ENCODE results near the gene ARMC12. TPM values are rescaled to one million over a fixed set of nuclear protein-coding genes. Genes with fewer than 3 reads are reported as not detected.

The ARMC12 gene
- total and polyA plus RNA-seq, 2 of the 13 experiments (the other 11 are each of a cell fraction or from before 2014, with no cell fraction given) = 1.3 TPM; not detected in 1

- H3K36me3 ChIP-seq (replicated peaks in 1 of 2; ENCODE audit: control insufficient read depth in 1 of 2, insufficient read depth in 2 of 2, low read length in 2 of 2) = no peaks in the 10 kb centered on the region
- in situ Hi-C loops (cut with HindIII; ENCODE audit: extremely low pct_ligation_motif_present, low pct_unique_long_range_greater_than_20kb) (no loop called here), intact Hi-C loops (cut with micrococcal nuclease; ENCODE audit: unreplicated experiment) (loop anchor here (1.0 kb wide), 1 partner anchor 173 kb away; no protein-coding TSS in a partner anchor)
- ChIA-PET POLR2A (no interaction called here), CTCF (ENCODE audit: low intra/inter-chr PET ratio, low total read pairs) (interaction anchor here (1.5 to 1.7 kb wide), 2 partner anchors 174 to 232 kb away, joined by 5 to 10 read pairs; no protein-coding TSS in a partner anchor)
- no peak overlapping the region for H3K27ac ChIP-seq (ENCODE audit: extremely low read length, insufficient read depth, low read length)
- no peaks in the 10 kb centered on the region for H4K20me1 ChIP-seq (ENCODE audit: insufficient read depth, low read length)
- H3K4me2 ChIP-seq (ENCODE audit: low read depth, low read length) = no peak overlapping the region
- FAIRE-seq = peak; percentile 98
- WGBS (ENCODE audit: low lambda C conversion rate) = 35% methylated on average over 10 of the region's 10 CpGs
- H3K4me3 ChIP-seq (replicated peaks in 1 of 3; ENCODE audit: insufficient read depth in 1 of 3, low read depth in 2 of 3, low read length in 3 of 3) = no peak overlapping the region
- 0 out of 2 replicates have a peak, but pooled peaks cover 7% of the 10 kb centered on the region for H3K4me1 ChIP-seq (ENCODE audit: insufficient read depth, low read length)
- no peak overlapping the region for H3K9ac ChIP-seq (ENCODE audit: insufficient read depth, low read depth, low read length)
- DNase-seq (ENCODE audit: low spot score) = peak; percentile 75
- H3K9me3 ChIP-seq (ENCODE audit: low read length) = no peaks in the 10 kb centered on the region
- H2AFZ ChIP-seq (ENCODE audit: low read length) = no peak overlapping the region
- BruUV-seq (replicated peaks) = no TSS peak
- H3K27me3 ChIP-seq (ENCODE audit: control insufficient read depth in 1 of 2, insufficient read depth in 2 of 2, low read length in 2 of 2) = peaks cover 6 to 28% of the 10 kb centered on the region in 2 experiments; a peak in 4 of 5 replicates
- ATAC-seq = peak; percentile 92
- H3K79me2 ChIP-seq (ENCODE audit: insufficient read depth, low read length) = no peaks in the 10 kb centered on the region
- no peak for TF ChIP-seq ZNF24 (IDR thresholded peaks at IDR 0.05)
- TF ChIP-seq RELA (CRISPR knock-in tag; IDR thresholded peaks at IDR 0.05) = no peak
- TF ChIP-seq ONECUT2 (CRISPR knock-in tag; IDR thresholded peaks at IDR 0.05) = no peak
- TF ChIP-seq ZNF234 (CRISPR knock-in tag; conservative IDR thresholded peaks at IDR 0.05) = no peak
- no peak for TF ChIP-seq TCF7L2 (IDR thresholded peaks at IDR 0.05; ENCODE audit: low read depth, low read length)
- no peak for TF ChIP-seq E2F2 (CRISPR knock-in tag; IDR thresholded peaks at IDR 0.05; ENCODE audit: borderline replicate concordance)
- no peak for TF ChIP-seq RFXAP (CRISPR knock-in tag; IDR thresholded peaks at IDR 0.05; ENCODE audit: borderline replicate concordance)
- no peak for TF ChIP-seq ZNF549 (CRISPR knock-in tag; IDR thresholded peaks at IDR 0.05)
- TF ChIP-seq ZNF780A (CRISPR knock-in tag; IDR thresholded peaks at IDR 0.05) = no peak
- no peak for TF ChIP-seq CBFB (CRISPR knock-in tag; IDR thresholded peaks at IDR 0.05)
- no peak for TF ChIP-seq JUN (CRISPR knock-in tag; IDR thresholded peaks at IDR 0.05)
- no peak for TF ChIP-seq EEA1 (CRISPR knock-in tag; IDR thresholded peaks at IDR 0.05; ENCODE audit: borderline replicate concordance)
- TF ChIP-seq CHCHD3 (CRISPR knock-in tag; IDR thresholded peaks at IDR 0.05) = no peak
- no peak for TF ChIP-seq GABPA (IDR thresholded peaks at IDR 0.05; ENCODE audit: low read depth, low read length)
- no peak for TF ChIP-seq GABPA (CRISPR knock-in tag; IDR thresholded peaks at IDR 0.05; ENCODE audit: low read depth)
- 0 out of 2 replicates have a peak, but pooled peaks have one; percentile 20 for TF ChIP-seq AHR (CRISPR knock-in tag; IDR thresholded peaks at IDR 0.05)
- peak; percentile 13; the same call in 1 of the 2 replicates for TF ChIP-seq FOSL2 (CRISPR knock-in tag; IDR thresholded peaks at IDR 0.05)
- 0 out of 2 replicates have a peak, but pooled peaks have one; percentile 24 for TF ChIP-seq FOXK1 (CRISPR knock-in tag; IDR thresholded peaks at IDR 0.05; ENCODE audit: borderline replicate concordance, low read depth)
- TF ChIP-seq ZNF687 (CRISPR knock-in tag; IDR thresholded peaks at IDR 0.05) = no peak
- peak; percentile 77; the same call in 1 of the 2 replicates for TF ChIP-seq RAD21 (CRISPR knock-in tag; IDR thresholded peaks at IDR 0.05)
- no peak for TF ChIP-seq ZNF441 (CRISPR knock-in tag; IDR thresholded peaks at IDR 0.05; ENCODE audit: borderline replicate concordance)
- TF ChIP-seq REPIN1 (CRISPR knock-in tag; IDR thresholded peaks at IDR 0.05; ENCODE audit: borderline replicate concordance, low read depth) = 0 out of 2 replicates have a peak, but pooled peaks have one; percentile 36
Observed at GRCh38 chr6:35757456-35758123, 20.8 kb downstream of the ARMC12 start.

Data from HepG2 (cell line).